Motor neuron (in vitro differentiated cells): ENCODE data around the gene PRKN. TPM values are rescaled to one million over a fixed set of nuclear protein-coding genes. Genes with fewer than 3 reads are reported as not detected.

Source experiments
- ATAC-seq, 8 experiments: fragments of 200-7000 bp; cut with Tn5 transposase; replicated peaks in 6 of 8; 2 replicates each; pipeline ENCODE4 v1.8.0; 2021; ENCODE audit warnings: mild to moderate bottlenecking in 8 of 8, moderate library complexity in 8 of 8
- H3K27ac ChIP-seq, 2 donors: fragments of 250-450 bp; sonication (Bioruptor Pico); 2 replicates each; pipeline ENCODE4 v1.9.0; 2021; ENCODE audit warnings: antibody characterized with exemption in 2 of 2, mild to moderate bottlenecking in 2 of 2, moderate library complexity in 1 of 2
- H3K4me1 ChIP-seq, 2 donors: fragments of 250-450 bp; sonication (Bioruptor Pico); replicated peaks in 1 of 2; 2 replicates each; pipeline ENCODE4 v1.6.1; 2021; ENCODE audit warnings: antibody characterized with exemption in 2 of 2, mild to moderate bottlenecking in 2 of 2, moderate library complexity in 1 of 2
- H3K4me3 ChIP-seq, 5 donors: fragments of 250-450 bp; sonication (Bioruptor Pico); 2 replicates each; pipeline ENCODE4 v1.9.0; 2021; ENCODE audit warnings: antibody characterized with exemption in 5 of 5, mild to moderate bottlenecking in 5 of 5, moderate library complexity in 4 of 5
- WGBS, 10 experiments: fragments of 450-650 bp; shearing (Covaris generic); methylation state at CpG; one replicate each; pipeline ENCODE4 v1.0.0; 2022; 5-methylcytosine and 5-hydroxymethylcytosine counted together
- in situ Hi-C, 9 experiments: fragments of 400-800 bp; cut with MboI; loops; one replicate each; pipeline ENCODE4 v1.15.0; 2021; ENCODE audit warnings: low sequenced_read_pairs in 9 of 9, low pct_unique_long_range_greater_than_20kb in 2 of 9; ENCODE audit not compliant: unreplicated experiment in 9 of 9
- total RNA-seq, 8 experiments: library from RNA; unstranded; fragments of 300-600 nt; gene quantifications; 2 replicates each; pipeline versions ENCODE4 v1.2.3 to v1.2.4, GENCODE V29; 2022

The PRKN gene
- total RNA-seq, 8 experiments from 2014 or later = 0.71 to 8.1 (median 2.9) TPM

GRCh38 chr6:162058281-162058875 is 669.2 kb downstream of the PRKN start:
- 0 to 82% (median 64%) methylated on average over 1 to 10 of the region's 11 CpGs for WGBS, 10 experiments
- H3K4me1 ChIP-seq = peaks cover 10 to 27% of the 10 kb centered on the region in 2 donors
- ATAC-seq = peak in 2 of 8 experiments; percentile 4 to 18
- in situ Hi-C loops = no loop called here
- H3K27ac ChIP-seq = no peak overlapping the region
- H3K4me3 ChIP-seq = no peak overlapping the region

GRCh38 chr6:162056745-162057144 is 670.8 kb downstream of the PRKN start:
- H3K4me3 ChIP-seq = no peak overlapping the region
- H3K4me1 ChIP-seq = peaks cover 10 to 17% of the 10 kb centered on the region in 2 donors
- peak in 5 of 8 experiments; percentile 93 to 97 (median 96) for ATAC-seq
- in situ Hi-C loops = no loop called here
- peak overlapping the region; percentile 21 to 24 for H3K27ac ChIP-seq
- 8 to 71% (median 31%) methylated on average over 1 to 8 of the region's 8 CpGs; no CpG with 5 or more reads in 3 of the 10 experiments for WGBS, 10 experiments

GRCh38 chr6:162056061-162056460 is 671.5 kb downstream of the PRKN start:
- 80 to 100% (median 89%) methylated on average over 2 to 5 of the region's 11 CpGs; no CpG with 5 or more reads in 5 of the 10 experiments for WGBS, 10 experiments
- Histone ChIP-seq H3K27ac (no peak overlapping the region), H3K4me3 (no peak overlapping the region), H3K4me1 (peaks cover 10 to 14% of the 10 kb centered on the region in 2 donors)
- no peak for ATAC-seq
- in situ Hi-C loops = no loop called here

- WGBS, 10 experiments = 20 to 80% (median 46%) methylated on average over 2 to 3 of the region's 7 CpGs; no CpG with 5 or more reads in 7 of the 10 experiments
- no peak overlapping the region for H3K27ac ChIP-seq
- in situ Hi-C loops = no loop called here
- H3K4me3 ChIP-seq = no peak overlapping the region
- H3K4me1 ChIP-seq = peaks cover 10 to 14% of the 10 kb centered on the region in 2 donors
- no peak for ATAC-seq
Observed at GRCh38 chr6:162055365-162055764, 672.2 kb downstream of the PRKN start.

DNA sequence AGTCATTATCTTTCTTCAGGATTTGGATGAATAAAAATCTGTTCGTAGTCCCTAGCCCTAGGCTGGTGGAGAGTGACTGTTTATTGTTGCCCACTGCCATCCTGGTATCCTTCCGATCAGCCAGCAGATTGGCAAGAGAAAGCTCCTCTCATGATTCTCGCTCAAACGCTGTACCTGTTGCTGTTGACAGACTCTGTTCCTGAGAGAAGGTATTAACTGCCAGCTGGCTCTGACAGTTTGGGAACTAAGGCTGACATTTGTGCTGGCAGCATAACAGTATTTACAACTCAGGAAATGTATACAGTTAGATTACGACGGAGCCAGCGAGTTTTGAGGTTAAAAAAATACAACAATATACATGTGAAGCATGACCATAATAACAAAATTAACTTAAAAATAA is 674.5 kb downstream of the PRKN start:
- WGBS, 10 experiments = 65 to 95% (median 88%) methylated on average over 2 to 7 of the region's 7 CpGs; no CpG with 5 or more reads in 1 of the 10 experiments

DNA sequence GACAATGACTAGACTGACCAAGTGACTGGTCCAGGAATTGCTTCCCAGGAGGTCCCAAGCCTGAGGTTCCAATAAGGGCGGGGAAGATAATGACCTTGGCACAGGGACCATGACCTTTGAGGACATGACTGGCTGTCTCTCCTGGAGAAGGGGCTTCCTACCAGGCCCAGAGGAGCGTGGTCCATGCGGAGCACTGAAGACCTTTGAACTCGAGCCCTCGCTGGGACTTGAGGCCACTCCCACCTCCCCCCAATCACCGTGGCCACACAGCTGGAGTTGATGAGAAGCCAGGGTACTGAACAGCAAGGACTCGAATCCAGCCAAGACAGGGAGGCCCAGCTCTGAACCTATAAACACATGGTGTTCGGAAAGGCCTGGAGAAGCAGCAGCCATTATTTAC is 677.0 kb downstream of the PRKN start:
- ATAC-seq = no peak
- no peak overlapping the region for H3K4me3 ChIP-seq
- H3K27ac ChIP-seq = no peak overlapping the region
- in situ Hi-C loops = no loop called here
- no peaks in the 10 kb centered on the region for H3K4me1 ChIP-seq
- 0 to 93% (median 42%) methylated on average over 1 to 7 of the region's 8 CpGs; no CpG with 5 or more reads in 4 of the 10 experiments for WGBS, 10 experiments

More for the DNA sequence above, 674.5 kb downstream of the PRKN start:
- in situ Hi-C loops = no loop called here
- H3K4me1 ChIP-seq = peaks cover 6 to 14% of the 10 kb centered on the region in 2 donors
- ATAC-seq = no peak
- no peak overlapping the region for H3K27ac ChIP-seq
- H3K4me3 ChIP-seq = no peak overlapping the region

DNA sequence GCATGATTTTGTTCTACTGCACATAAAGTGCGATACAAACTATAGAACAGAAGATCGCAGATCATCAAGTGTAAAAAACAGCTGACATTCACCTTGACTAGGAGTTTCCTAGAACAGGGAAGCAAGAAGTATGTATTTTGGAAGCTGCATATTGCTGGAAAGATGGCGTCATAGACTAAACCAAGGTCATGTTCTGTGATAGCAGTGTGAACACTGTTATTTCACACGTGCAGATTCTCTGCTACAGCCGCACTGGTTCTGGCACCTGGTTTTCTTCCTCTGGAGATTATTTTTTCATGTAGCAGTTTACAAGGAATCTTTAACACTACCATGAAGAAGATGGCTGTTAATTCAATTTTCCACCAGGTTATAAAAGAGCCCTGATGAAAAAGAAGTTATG is 681.2 kb downstream of the PRKN start:
- no peaks in the 10 kb centered on the region for H3K4me1 ChIP-seq
- 55 to 100% (median 92%) methylated on average over 2 to 5 of the region's 5 CpGs; no CpG with 5 or more reads in 1 of the 10 experiments for WGBS, 10 experiments
- no peak for ATAC-seq
- H3K27ac ChIP-seq = no peak overlapping the region
- in situ Hi-C loops = no loop called here
- H3K4me3 ChIP-seq = no peak overlapping the region

DNA sequence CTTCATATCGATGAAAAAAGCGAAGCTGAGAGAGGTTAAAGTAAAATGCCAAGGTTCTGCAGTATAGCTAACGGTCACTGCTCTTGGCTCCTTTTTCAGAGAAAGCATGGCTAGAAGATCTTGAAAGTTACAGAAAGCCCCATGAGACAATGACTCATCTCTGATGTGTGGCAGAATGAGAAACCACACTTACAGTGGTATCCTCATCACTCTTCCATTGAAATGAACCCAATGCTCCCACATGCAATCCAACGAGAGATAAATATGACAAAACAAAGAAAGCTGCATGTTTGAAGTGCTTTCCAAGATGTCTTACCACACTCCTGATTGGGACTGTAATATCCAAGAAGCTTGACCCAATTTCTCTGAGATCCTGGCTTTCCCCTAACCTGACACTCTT is 694.9 kb downstream of the PRKN start:
- Histone ChIP-seq H3K27ac (no peak overlapping the region), H3K4me1 (no peaks in the 10 kb centered on the region), H3K4me3 (no peak overlapping the region)
- peak in 5 of 8 experiments; percentile 66 to 79 (median 69) for ATAC-seq
- in situ Hi-C loops = no loop called here
- 38 to 89% (median 84%) methylated on average over 2 to 4 of the region's 4 CpGs; no CpG with 5 or more reads in 2 of the 10 experiments for WGBS, 10 experiments

- 43 to 93% (median 83%) methylated on average over 2 to 7 of the region's 7 CpGs; no CpG with 5 or more reads in 3 of the 10 experiments for WGBS, 10 experiments
- ATAC-seq = peak in 5 of 8 experiments; percentile 61 to 76 (median 65)
- no peak overlapping the region for H3K27ac ChIP-seq
- no peak overlapping the region for H3K4me3 ChIP-seq
- in situ Hi-C loops = no loop called here
- no peaks in the 10 kb centered on the region for H3K4me1 ChIP-seq
Observed at GRCh38 chr6:162029873-162030576, 697.5 kb downstream of the PRKN start.

DNA sequence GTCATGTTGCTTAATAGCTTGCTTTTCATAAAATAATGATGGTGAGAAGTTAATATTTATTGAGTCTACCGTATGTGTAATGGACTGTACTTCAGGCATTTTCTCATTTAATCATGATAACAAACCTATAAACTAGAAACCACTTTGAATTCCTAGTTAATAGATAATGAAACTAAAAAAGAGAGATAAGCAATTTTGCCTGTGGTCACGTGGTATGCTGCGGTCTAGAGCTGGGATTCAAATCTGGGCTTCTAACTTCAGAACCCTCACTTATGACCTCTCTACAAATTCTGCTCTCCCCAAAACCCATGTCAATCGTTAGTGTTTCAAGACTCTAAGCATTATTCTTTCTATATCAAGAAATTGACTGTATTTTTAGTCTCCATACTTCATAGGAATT is 700.7 kb downstream of the PRKN start:
- Histone ChIP-seq H3K27ac (no peak overlapping the region), H3K4me1 (no peaks in the 10 kb centered on the region), H3K4me3 (no peak overlapping the region)
- in situ Hi-C loops = no loop called here
- ATAC-seq = no peak
- WGBS, 10 experiments = 54 to 100% (median 78%) methylated on average over 2 to 4 of the region's 4 CpGs; no CpG with 5 or more reads in 2 of the 10 experiments

DNA sequence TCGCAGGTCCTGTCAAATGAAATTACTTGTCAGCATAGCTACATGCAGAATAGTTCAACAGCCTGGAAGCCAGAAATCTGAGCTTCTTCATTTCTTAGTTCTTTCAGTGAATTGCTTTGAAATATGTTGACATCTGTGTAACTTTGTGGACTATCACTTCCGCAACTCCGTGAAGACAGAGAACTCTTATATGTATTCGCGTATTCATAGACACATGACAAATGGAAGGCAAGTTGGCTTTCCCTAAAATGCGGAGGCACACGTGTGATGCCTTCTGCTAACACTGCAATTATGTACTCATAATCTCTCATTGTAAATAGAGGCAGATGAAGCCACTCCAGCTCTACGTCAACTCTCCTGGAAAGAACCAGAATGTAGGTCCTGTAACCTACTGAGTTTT is 701.5 kb downstream of the PRKN start:
- Histone ChIP-seq H3K4me3 (no peak overlapping the region), H3K4me1 (no peaks in the 10 kb centered on the region), H3K27ac (no peak overlapping the region)
- ATAC-seq = no peak
- 50 to 100% (median 94%) methylated on average over 1 to 8 of the region's 8 CpGs; no CpG with 5 or more reads in 2 of the 10 experiments for WGBS, 10 experiments
- in situ Hi-C loops = no loop called here

- Histone ChIP-seq H3K4me3 (no peak overlapping the region), H3K4me1 (peaks cover 0 to 27% of the 10 kb centered on the region in 2 donors), H3K27ac (no peak overlapping the region)
- in situ Hi-C loops = no loop called here
- ATAC-seq = peak in 4 of 8 experiments; percentile 57 to 70 (median 64)
- WGBS, 10 experiments = 0 to 67% (median 43%) methylated on average over 1 to 6 of the region's 6 CpGs; no CpG with 5 or more reads in 2 of the 10 experiments
Observed at GRCh38 chr6:162019349-162019748, 708.2 kb downstream of the PRKN start.

DNA sequence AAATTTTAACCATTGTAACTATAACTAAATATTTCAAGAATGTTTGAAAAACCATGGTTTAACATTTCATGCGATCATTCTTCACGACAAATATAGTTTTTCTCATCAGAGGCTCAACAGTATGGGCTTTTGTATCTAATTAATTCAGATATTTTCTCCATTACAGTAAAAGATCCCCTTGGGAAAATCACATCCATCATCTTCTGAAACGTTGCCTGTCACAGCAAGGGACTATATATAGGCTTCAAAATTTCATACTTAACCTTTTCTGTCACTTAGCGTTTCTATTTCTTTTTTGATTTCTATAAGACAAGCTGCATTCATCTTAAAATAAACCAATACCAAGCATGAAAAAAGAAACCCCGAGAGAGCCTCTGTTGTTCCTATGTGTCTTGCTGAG is 710.0 kb downstream of the PRKN start:
- Histone ChIP-seq H3K27ac (peak overlapping the region in 1 of 2 donors; percentile 5), H3K4me1 (peaks cover 0 to 27% of the 10 kb centered on the region in 2 donors), H3K4me3 (no peak overlapping the region)
- ATAC-seq = peak in 4 of 8 experiments; percentile 65 to 71 (median 69)
- 0 to 92% (median 57%) methylated on average over 1 to 5 of the region's 5 CpGs for WGBS, 10 experiments
- in situ Hi-C loops = no loop called here
